ENCODE data around the gene DENND1A. TPM values are rescaled to one million over a fixed set of nuclear protein-coding genes. Genes with fewer than 3 reads are reported as not detected.

DENND1A gene
- total RNA-seq, 1 experiment from 2014 or later, result 13.0 TPM

DNA sequence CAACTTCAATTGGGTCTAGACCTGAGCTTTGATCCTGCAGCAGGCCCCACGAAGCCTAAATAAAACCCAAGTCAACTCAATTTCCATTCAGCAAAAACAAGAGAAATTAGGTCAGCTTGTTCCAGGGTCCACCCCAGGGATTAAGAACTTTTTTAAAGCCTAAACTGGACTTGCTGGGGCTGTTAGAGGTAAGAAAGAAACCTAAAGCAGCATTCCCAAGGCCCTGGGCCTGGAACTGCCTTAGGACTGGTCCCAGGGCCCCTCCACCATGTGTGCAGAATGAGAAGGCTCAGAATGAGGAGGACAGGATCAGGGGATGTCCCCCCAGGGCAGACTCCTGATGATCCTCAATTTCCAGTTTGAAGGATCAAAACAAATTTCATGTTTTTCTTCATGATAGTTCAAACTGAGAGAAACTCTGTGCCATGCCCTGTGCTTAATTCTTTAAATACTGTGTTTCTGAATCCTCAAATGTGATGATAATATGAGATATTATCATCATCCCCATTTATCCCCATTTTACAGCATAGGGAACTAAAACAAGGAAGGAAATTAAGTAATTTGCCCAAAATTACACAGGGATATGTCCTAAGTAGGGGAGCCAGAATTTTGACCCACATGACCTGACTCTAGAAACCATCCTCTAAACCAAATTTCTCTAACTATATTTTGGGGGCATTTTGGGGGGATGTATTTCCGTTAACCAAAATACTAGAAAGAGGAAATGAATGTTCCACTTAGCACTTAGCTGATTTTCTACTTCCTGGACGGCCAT is 64.5 kb downstream of the DENND1A start:
- no peak overlapping the region for H3K27ac Mint-ChIP-seq (ENCODE audit: unreplicated experiment)
- TF ChIP-seq, protein P1, sequence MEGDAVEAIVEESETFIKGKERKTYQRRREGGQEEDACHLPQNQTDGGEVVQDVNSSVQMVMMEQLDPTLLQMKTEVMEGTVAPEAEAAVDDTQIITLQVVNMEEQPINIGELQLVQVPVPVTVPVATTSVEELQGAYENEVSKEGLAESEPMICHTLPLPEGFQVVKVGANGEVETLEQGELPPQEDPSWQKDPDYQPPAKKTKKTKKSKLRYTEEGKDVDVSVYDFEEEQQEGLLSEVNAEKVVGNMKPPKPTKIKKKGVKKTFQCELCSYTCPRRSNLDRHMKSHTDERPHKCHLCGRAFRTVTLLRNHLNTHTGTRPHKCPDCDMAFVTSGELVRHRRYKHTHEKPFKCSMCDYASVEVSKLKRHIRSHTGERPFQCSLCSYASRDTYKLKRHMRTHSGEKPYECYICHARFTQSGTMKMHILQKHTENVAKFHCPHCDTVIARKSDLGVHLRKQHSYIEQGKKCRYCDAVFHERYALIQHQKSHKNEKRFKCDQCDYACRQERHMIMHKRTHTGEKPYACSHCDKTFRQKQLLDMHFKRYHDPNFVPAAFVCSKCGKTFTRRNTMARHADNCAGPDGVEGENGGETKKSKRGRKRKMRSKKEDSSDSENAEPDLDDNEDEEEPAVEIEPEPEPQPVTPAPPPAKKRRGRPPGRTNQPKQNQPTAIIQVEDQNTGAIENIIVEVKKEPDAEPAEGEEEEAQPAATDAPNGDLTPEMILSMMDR (IDR thresholded peaks at IDR 0.05; ENCODE audit: unreplicated experiment), result no peak
- H3K36me3 Mint-ChIP-seq (ENCODE audit: insufficient read depth, unreplicated experiment), result no peaks in the 10 kb centered on the region
- H3K9me3 Mint-ChIP-seq (ENCODE audit: low read depth, unreplicated experiment), result no peaks in the 10 kb centered on the region
- no peak overlapping the region for H3K4me3 Mint-ChIP-seq (ENCODE audit: low read depth, unreplicated experiment)
- H3K27me3 Mint-ChIP-seq (ENCODE audit: unreplicated experiment), result no peaks in the 10 kb centered on the region
- no TSS peak for BruUV-seq (replicated peaks)
- CTCF ChIA-PET, result no interaction called here
- H3K4me1 Mint-ChIP-seq (ENCODE audit: low read depth, unreplicated experiment), result no peaks in the 10 kb centered on the region
- DNase-seq, result no peak
- intact Hi-C loops (cut with micrococcal nuclease; ENCODE audit: unreplicated experiment), result no loop called here

DNA sequence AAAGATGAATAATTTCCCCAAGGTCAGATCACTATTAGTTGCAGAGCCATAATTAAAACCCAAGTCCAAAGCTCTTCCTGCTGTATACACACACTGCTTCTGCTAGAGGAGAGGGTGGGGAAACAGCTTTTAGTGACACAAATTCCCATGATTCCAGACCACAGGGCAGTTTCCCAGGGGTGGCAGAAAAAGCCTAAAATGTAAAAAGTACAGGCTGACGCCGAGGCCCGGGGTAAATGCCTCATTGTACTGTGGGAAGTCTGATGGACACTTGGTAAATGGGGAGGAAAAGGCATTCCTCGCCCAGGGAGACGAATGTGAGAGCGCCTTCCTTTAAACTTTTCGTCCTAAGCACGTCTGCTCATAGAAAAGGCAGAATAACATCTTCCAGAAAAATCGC is 65.7 kb downstream of the DENND1A start:
- Mint-ChIP-seq H3K4me1 (ENCODE audit: low read depth, unreplicated experiment) (no peaks in the 10 kb centered on the region), H3K27me3 (ENCODE audit: unreplicated experiment) (no peaks in the 10 kb centered on the region), H3K36me3 (ENCODE audit: insufficient read depth, unreplicated experiment) (no peaks in the 10 kb centered on the region), H3K27ac (ENCODE audit: unreplicated experiment) (no peak overlapping the region), H3K4me3 (ENCODE audit: low read depth, unreplicated experiment) (no peak overlapping the region), H3K9me3 (ENCODE audit: low read depth, unreplicated experiment) (no peaks in the 10 kb centered on the region)
- no peak for DNase-seq
- TF ChIP-seq, protein P1 (IDR thresholded peaks at IDR 0.05; ENCODE audit: unreplicated experiment), result no peak
- CTCF ChIA-PET, result no interaction called here
- intact Hi-C loops (cut with micrococcal nuclease; ENCODE audit: unreplicated experiment), result loop anchor here (5.0 kb wide), 1 partner anchor 322 kb away; no protein-coding TSS in a partner anchor
- BruUV-seq (replicated peaks), result no TSS peak

DNA sequence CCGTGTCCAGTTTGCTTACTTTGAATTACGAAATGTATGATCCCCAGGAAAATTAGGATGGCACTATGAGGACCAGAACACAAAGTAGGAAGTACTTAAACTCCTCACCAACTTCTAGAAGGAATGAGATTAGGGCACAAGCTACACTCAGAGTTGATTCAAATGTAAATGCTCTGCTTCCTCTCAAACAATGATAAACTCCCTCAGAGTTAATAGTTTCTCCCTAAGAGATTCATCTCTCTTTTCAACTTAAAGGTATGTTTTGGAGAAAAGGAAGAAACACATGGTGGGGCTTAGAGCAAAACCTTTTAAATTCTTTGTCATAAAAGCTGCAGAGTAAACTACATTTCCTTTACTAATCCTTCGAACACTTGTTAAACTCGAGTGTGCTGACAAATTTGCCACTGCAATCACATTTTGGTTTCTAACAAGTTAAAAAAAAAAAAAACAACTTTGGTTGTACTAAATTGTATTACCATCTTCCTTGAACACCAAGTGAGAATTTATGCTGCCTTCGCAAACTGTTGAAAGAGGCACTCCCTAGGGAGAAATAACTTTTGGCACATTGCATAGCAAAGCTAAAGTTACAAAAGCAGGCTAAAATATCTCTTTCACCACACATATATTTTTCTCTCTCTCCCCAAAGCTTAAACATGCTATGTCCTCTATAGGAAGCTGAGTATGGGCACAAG is 66.6 kb downstream of the DENND1A start:
- no peak overlapping the region for H3K27ac Mint-ChIP-seq (ENCODE audit: unreplicated experiment)
- intact Hi-C loops (cut with micrococcal nuclease; ENCODE audit: unreplicated experiment), result loop anchor here (5.0 kb wide), 1 partner anchor 321 kb away; no protein-coding TSS in a partner anchor
- no peak for DNase-seq
- H3K9me3 Mint-ChIP-seq (ENCODE audit: low read depth, unreplicated experiment), result no peaks in the 10 kb centered on the region
- TF ChIP-seq, protein P1 (IDR thresholded peaks at IDR 0.05; ENCODE audit: unreplicated experiment), result no peak
- CTCF ChIA-PET, result no interaction called here
- no TSS peak for BruUV-seq (replicated peaks)
- H3K27me3 Mint-ChIP-seq (ENCODE audit: unreplicated experiment), result no peaks in the 10 kb centered on the region
- H3K4me1 Mint-ChIP-seq (ENCODE audit: low read depth, unreplicated experiment), result no peaks in the 10 kb centered on the region
- H3K36me3 Mint-ChIP-seq (ENCODE audit: insufficient read depth, unreplicated experiment), result no peaks in the 10 kb centered on the region
- H3K4me3 Mint-ChIP-seq (ENCODE audit: low read depth, unreplicated experiment), result no peak overlapping the region

DNA sequence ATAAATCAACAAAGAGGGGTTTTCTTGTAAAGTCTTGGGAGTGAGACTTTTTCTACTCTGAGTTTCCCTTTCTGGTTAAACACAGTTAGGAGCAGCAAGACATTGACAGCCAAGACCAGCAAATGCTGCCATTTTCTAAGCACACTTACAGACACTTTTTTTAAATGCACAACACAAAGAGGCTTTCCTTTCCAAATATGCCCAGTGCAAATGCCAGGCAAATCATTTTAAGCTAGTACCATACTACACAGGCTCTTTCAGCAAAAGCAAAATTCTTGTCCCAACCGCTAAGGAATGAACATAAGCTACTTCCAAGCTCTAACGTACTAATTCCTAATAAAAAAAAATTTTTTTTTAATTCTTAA is 68.2 kb downstream of the DENND1A start:
- H3K4me1 Mint-ChIP-seq (ENCODE audit: low read depth, unreplicated experiment), result no peaks in the 10 kb centered on the region
- CTCF ChIA-PET, result no interaction called here

More for the DNA sequence above, 68.2 kb downstream of the DENND1A start:
- no TSS peak for BruUV-seq (replicated peaks)
- Mint-ChIP-seq H3K27ac (ENCODE audit: unreplicated experiment) (no peak overlapping the region), H3K4me3 (ENCODE audit: low read depth, unreplicated experiment) (no peak overlapping the region), H3K36me3 (ENCODE audit: insufficient read depth, unreplicated experiment) (no peaks in the 10 kb centered on the region), H3K9me3 (ENCODE audit: low read depth, unreplicated experiment) (no peaks in the 10 kb centered on the region), H3K27me3 (ENCODE audit: unreplicated experiment) (no peaks in the 10 kb centered on the region)
- DNase-seq, result no peak
- intact Hi-C loops (cut with micrococcal nuclease; ENCODE audit: unreplicated experiment), result loop anchor here (5.0 kb wide), 1 partner anchor 319 kb away; no protein-coding TSS in a partner anchor
- TF ChIP-seq, protein P1 (IDR thresholded peaks at IDR 0.05; ENCODE audit: unreplicated experiment), result no peak

Data from Calu3 (cell line).